ENCODE results near the gene SLPI.

SLPI gene

GRCh38 chr20:45269056-45269455, 14.7 kb upstream of the SLPI start:
- H3K4me3 ChIP-seq, result no peak overlapping the region
- no peaks in the 10 kb centered on the region for H3K36me3 ChIP-seq
- DNase-seq, result no peak
- no peaks in the 10 kb centered on the region for H3K9me3 ChIP-seq
- H3K27ac ChIP-seq, result no peak overlapping the region
- intact Hi-C loops (cut with DNase I; ENCODE audit: low total_unique reads), result no loop called here
- H3K4me1 ChIP-seq, result no peaks in the 10 kb centered on the region
- no peak for TF ChIP-seq CTCF (IDR thresholded peaks at IDR 0.05)
- peaks cover 0 to 4% of the 10 kb centered on the region in 2 donors for H3K27me3 ChIP-seq

GRCh38 chr20:45268531-45268930, 14.2 kb upstream of the SLPI start:
- Histone ChIP-seq H3K36me3 (no peaks in the 10 kb centered on the region), H3K4me3 (no peak overlapping the region), H3K9me3 (no peaks in the 10 kb centered on the region), H3K27me3 (no peaks in the 10 kb centered on the region), H3K27ac (no peak overlapping the region), H3K4me1 (no peaks in the 10 kb centered on the region)
- intact Hi-C loops (cut with DNase I; ENCODE audit: low total_unique reads), result no loop called here
- no peak for TF ChIP-seq CTCF (IDR thresholded peaks at IDR 0.05)
- DNase-seq, result no peak

GRCh38 chr20:45266977-45267376, 12.6 kb upstream of the SLPI start:
- H3K27me3 ChIP-seq, result no peaks in the 10 kb centered on the region
- TF ChIP-seq CTCF (IDR thresholded peaks at IDR 0.05), result no peak
- H3K9me3 ChIP-seq, result no peaks in the 10 kb centered on the region
- H3K36me3 ChIP-seq, result no peaks in the 10 kb centered on the region
- no peak for DNase-seq
- no peak overlapping the region for H3K4me3 ChIP-seq
- intact Hi-C loops (cut with DNase I; ENCODE audit: low total_unique reads), result no loop called here
- no peak overlapping the region for H3K27ac ChIP-seq
- no peaks in the 10 kb centered on the region for H3K4me1 ChIP-seq

GRCh38 chr20:45263556-45264266, 9.3 kb upstream of the SLPI start:
- intact Hi-C loops (cut with DNase I; ENCODE audit: low total_unique reads), result no loop called here

GRCh38 chr20:45258664-45259063, 4.3 kb upstream of the SLPI start:
- H3K27me3 ChIP-seq, result peaks cover 0 to 10% of the 10 kb centered on the region in 2 donors
- no peaks in the 10 kb centered on the region for H3K4me1 ChIP-seq
- no peaks in the 10 kb centered on the region for H3K9me3 ChIP-seq
- intact Hi-C loops (cut with DNase I; ENCODE audit: low total_unique reads), result no loop called here
- H3K36me3 ChIP-seq, result no peaks in the 10 kb centered on the region
- no peak overlapping the region for H3K27ac ChIP-seq
- TF ChIP-seq CTCF (IDR thresholded peaks at IDR 0.05), result no peak
- no peak for DNase-seq
- no peak overlapping the region for H3K4me3 ChIP-seq

More at GRCh38 chr20:45263556-45264266, 9.3 kb upstream of the SLPI start:
- no peak for DNase-seq
- Histone ChIP-seq H3K36me3 (no peaks in the 10 kb centered on the region), H3K9me3 (no peaks in the 10 kb centered on the region), H3K4me3 (no peak overlapping the region), H3K27me3 (peaks cover 0 to 5% of the 10 kb centered on the region in 2 donors), H3K27ac (no peak overlapping the region), H3K4me1 (no peaks in the 10 kb centered on the region)
- no peak for TF ChIP-seq CTCF (IDR thresholded peaks at IDR 0.05)

All from tibial artery (tissue), 4 donors.